Glutamatergic neuron (in vitro differentiated cells): ENCODE results near the gene SH3BP1. TPM values are rescaled to one million over a fixed set of nuclear protein-coding genes. Genes with fewer than 3 reads are reported as not detected.

ENCODE experiments used
- DNase-seq: peaks from one replicate; pipeline ENCODE4 v3.0.0; 2022
- H3K27ac Mint-ChIP-seq: one replicate; pipeline ENCODE4 v1.8.0; 2020; ENCODE audit warnings: mild to moderate bottlenecking, mixed read lengths, inconsistent platforms; ENCODE audit not compliant: unreplicated experiment
- H3K27me3 Mint-ChIP-seq: one replicate; pipeline ENCODE4 v1.8.0; 2020; ENCODE audit warnings: mild to moderate bottlenecking, moderate library complexity, mixed read lengths, inconsistent platforms; ENCODE audit not compliant: unreplicated experiment
- H3K36me3 Mint-ChIP-seq: one replicate; pipeline ENCODE4 v1.8.0; 2020; ENCODE audit warnings: mild to moderate bottlenecking, mixed read lengths, inconsistent platforms; ENCODE audit not compliant: unreplicated experiment
- H3K4me1 Mint-ChIP-seq: one replicate; pipeline ENCODE4 v1.8.0; 2020; ENCODE audit warnings: mild to moderate bottlenecking, low read depth, mixed read lengths, inconsistent platforms; ENCODE audit not compliant: unreplicated experiment
- H3K4me3 Mint-ChIP-seq: one replicate; pipeline ENCODE4 v1.8.0; 2020; ENCODE audit warnings: mild to moderate bottlenecking, mixed read lengths, inconsistent platforms; ENCODE audit not compliant: unreplicated experiment
- H3K9me3 Mint-ChIP-seq: one replicate; pipeline ENCODE4 v1.8.0; 2020; ENCODE audit warnings: mild to moderate bottlenecking, moderate library complexity, mixed read lengths, inconsistent platforms; ENCODE audit not compliant: unreplicated experiment
- total RNA-seq: library from RNA; stranded (reverse); fragmentation: NEBNext Ultra II Directional; extraction: Animal tissue kit (Norgen Biotek cat#: 25700); gene quantifications from one replicate; pipeline ENCODE4 v1.2.1, GENCODE V29; 2021; ENCODE audit not compliant: unreplicated experiment
- TF ChIP-seq, protein P1 (sequence below): fragments of 200-600 bp; sonication (generic); IDR thresholded peaks from one replicate; pipeline ENCODE4 v1.5.0; 2021; ENCODE audit not compliant: partially characterized antibody, unreplicated experiment

SH3BP1 gene
- total RNA-seq, 1 donor from 2014 or later: 12.7 TPM

DNA sequence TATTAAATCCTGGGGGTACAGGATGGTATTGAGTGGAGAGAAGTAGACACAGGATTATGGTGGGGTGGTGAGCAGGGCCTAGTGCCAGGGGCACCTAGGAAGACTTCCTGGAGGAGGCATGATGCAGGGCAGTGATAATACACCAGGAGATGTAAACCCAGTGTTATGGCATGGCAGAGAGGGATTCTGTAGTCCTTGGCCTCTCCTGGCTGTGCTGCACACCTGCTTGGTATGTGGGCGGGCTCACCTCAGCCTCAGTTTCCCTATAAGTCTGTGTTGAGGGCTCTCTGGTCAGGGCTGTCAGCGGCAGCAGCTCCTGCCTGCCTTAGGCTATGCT, 21.2 kb downstream of the SH3BP1 start:
- Mint-ChIP-seq H3K4me3 (peak overlapping the region; percentile 92), H3K9me3 (peaks cover 12% of the 10 kb centered on the region), H3K4me1 (peaks cover 30% of the 10 kb centered on the region), H3K36me3 (no peaks in the 10 kb centered on the region), H3K27ac (peak overlapping the region; percentile 100), H3K27me3 (peaks cover 14% of the 10 kb centered on the region)
- no peak for DNase-seq
- TF ChIP-seq, protein P1, sequence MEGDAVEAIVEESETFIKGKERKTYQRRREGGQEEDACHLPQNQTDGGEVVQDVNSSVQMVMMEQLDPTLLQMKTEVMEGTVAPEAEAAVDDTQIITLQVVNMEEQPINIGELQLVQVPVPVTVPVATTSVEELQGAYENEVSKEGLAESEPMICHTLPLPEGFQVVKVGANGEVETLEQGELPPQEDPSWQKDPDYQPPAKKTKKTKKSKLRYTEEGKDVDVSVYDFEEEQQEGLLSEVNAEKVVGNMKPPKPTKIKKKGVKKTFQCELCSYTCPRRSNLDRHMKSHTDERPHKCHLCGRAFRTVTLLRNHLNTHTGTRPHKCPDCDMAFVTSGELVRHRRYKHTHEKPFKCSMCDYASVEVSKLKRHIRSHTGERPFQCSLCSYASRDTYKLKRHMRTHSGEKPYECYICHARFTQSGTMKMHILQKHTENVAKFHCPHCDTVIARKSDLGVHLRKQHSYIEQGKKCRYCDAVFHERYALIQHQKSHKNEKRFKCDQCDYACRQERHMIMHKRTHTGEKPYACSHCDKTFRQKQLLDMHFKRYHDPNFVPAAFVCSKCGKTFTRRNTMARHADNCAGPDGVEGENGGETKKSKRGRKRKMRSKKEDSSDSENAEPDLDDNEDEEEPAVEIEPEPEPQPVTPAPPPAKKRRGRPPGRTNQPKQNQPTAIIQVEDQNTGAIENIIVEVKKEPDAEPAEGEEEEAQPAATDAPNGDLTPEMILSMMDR: no peak

DNA sequence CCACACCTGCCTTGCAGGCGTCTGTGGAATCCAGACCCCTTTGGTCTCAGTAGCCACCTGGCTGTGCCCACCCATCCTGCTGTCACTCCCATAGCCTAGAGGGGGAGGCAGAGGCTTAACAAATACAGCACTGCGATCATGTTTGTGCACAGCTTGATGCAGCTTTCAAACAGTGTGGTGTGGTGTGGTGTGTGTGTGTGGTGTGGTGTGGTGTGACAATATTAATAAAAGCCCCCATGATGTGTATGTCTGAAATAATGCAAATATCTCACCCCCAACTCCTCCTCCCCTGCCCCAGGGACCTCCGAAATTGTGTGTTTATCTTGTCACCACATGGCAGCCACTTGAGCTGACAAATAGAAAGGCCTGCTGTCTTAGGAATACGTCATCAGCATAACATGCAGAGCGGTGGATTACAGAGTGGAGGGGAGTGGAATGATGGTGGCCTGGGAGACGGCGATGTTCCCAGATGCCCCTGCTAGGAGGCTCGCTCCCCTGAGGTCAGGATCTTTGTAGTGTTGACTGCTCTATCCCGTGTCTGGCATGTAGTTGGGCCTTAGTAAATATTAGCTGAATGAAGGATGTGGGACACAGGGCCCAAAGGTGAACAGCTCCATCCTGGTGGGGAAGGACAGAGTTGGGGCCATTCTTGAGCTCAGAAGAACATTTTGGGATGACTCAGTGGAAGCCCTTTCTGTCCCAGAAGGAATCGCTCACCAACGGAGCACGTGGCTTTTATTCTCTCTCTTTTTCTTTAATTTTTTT, 21.9 kb downstream of the SH3BP1 start:
- DNase-seq: peak; percentile 72
- peak overlapping the region; percentile 92 for H3K4me3 Mint-ChIP-seq

DNA sequence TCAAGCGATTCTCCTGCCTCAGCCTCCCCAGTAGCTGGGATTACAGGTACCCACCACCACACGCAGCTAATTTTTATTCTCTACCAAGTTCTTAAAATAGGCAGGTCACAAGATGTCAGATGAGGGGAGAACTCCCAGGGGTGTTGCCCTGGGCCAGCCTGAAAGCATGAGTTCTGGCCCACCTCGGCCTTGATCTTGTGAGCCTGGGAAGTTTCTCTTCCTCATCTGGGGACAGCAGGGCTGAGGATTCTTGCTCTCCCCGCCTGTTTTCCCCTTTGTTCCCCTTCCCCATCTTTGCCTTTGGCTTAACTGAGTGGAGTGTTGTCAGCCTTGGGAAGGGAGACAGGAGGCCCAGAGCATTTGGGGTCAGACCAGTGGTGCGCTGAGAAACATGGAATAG, 22.6 kb downstream of the SH3BP1 start:
- TF ChIP-seq, protein P1: no peak
- Mint-ChIP-seq H3K9me3 (peaks cover 12% of the 10 kb centered on the region), H3K4me3 (peak overlapping the region; percentile 84), H3K27me3 (peaks cover 13% of the 10 kb centered on the region), H3K27ac (peak overlapping the region; percentile 100), H3K4me1 (peaks cover 30% of the 10 kb centered on the region), H3K36me3 (no peaks in the 10 kb centered on the region)
- no peak for DNase-seq

More for the DNA sequence above, 21.9 kb downstream of the SH3BP1 start:
- Mint-ChIP-seq H3K36me3 (no peaks in the 10 kb centered on the region), H3K27me3 (peaks cover 14% of the 10 kb centered on the region), H3K27ac (peak overlapping the region; percentile 100), H3K4me1 (peaks cover 30% of the 10 kb centered on the region), H3K9me3 (peaks cover 12% of the 10 kb centered on the region)
- TF ChIP-seq, protein P1: peak; percentile 18

DNA sequence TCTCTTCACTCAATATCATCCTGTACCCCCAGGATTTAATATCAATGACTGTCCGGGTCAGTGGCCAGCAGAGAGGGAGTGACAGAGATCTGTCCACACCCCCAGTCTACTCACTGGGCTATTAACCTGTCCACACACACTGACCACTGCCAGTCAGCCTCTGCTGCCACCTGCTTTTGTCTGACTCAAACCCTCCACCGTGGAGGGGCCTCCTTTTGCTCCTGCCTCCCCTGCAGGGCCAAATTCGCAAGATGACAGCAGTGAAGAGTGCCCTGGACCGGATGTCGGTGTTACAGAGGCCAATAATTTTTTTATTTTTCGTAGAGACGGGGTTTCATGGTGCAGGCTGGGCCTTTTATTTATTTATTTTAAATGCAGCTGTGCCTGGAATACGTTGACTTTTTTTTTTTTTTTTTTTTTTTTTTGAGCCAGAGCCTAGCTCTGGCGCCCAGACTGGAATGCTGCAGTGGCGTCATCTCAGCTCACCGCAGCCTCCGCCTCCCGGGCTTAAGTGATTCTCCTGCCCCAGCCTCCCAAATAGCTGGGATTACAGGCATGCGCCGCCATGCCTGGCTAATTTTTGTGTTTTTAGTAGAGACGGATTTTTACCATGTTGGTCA, 24.2 kb downstream of the SH3BP1 start:
- H3K4me3 Mint-ChIP-seq: no peak overlapping the region
- H3K27ac Mint-ChIP-seq: peak overlapping the region; percentile 73
- no peaks in the 10 kb centered on the region for H3K36me3 Mint-ChIP-seq
- peaks cover 27% of the 10 kb centered on the region for H3K4me1 Mint-ChIP-seq
- TF ChIP-seq, protein P1: no peak
- H3K27me3 Mint-ChIP-seq: peaks cover 8% of the 10 kb centered on the region
- no peak for DNase-seq
- H3K9me3 Mint-ChIP-seq: peaks cover 4% of the 10 kb centered on the region
